ENCODE results near the gene UMPS. TPM values are rescaled to one million over a fixed set of nuclear protein-coding genes. Genes with fewer than 3 reads are reported as not detected.

UMPS gene
- total and polyA plus RNA-seq, 2 donors (not counting 1 experiment from before 2014, with no cell fraction given) = 6.6 to 21.4 TPM

- Histone ChIP-seq H3K4me2 (replicated peaks; ENCODE audit: low read depth, low read length, poor library complexity, severe bottlenecking) (no peak overlapping the region), H3K79me2 (ENCODE audit: control insufficient read depth, insufficient read depth, low read length) (no peaks in the 10 kb centered on the region), H3K9ac (ENCODE audit: low read length) (no peak overlapping the region), H3K27ac (ENCODE audit: low read length in 2 of 2) (no peak overlapping the region), H3K4me3 (ENCODE audit: control extremely low read depth in 1 of 5, extremely low read depth in 1 of 5, insufficient read depth in 1 of 5, low read depth in 2 of 5, low read length in 4 of 5) (no peak overlapping the region), H4K20me1 (ENCODE audit: control insufficient read depth, insufficient read depth, low read length, poor library complexity, severe bottlenecking) (no peaks in the 10 kb centered on the region), H2AFZ (ENCODE audit: insufficient read depth, low read depth, low read length, poor library complexity, severe bottlenecking) (no peak overlapping the region), H3K27me3 (replicated peaks in 1 of 4; ENCODE audit: control extremely low read depth in 1 of 4, control insufficient read depth in 3 of 4, insufficient read depth in 4 of 4, low read length in 3 of 4) (peaks cover 0 to 9% (median 2%) of the 10 kb centered on the region in 4 experiments), H3K36me3 (replicated peaks in 1 of 2; ENCODE audit: control extremely low read depth in 1 of 2, control insufficient read depth in 1 of 2, extremely low read depth in 1 of 2, insufficient read depth in 2 of 2, low read length in 1 of 2) (no peaks in the 10 kb centered on the region), H3K4me1 (ENCODE audit: control insufficient read depth in 2 of 2, insufficient read depth in 2 of 2, low read length in 2 of 2) (no peaks in the 10 kb centered on the region), H3K9me3 (ENCODE audit: control extremely low read depth in 1 of 3, control insufficient read depth in 2 of 3, insufficient read depth in 1 of 3, low read length in 2 of 3) (no peaks in the 10 kb centered on the region)
- Mint-ChIP-seq H3K9me3 (ENCODE audit: insufficient read depth) (no peaks in the 10 kb centered on the region), H3K27me3 (peaks cover 32% of the 10 kb centered on the region), H3K4me1 (no peaks in the 10 kb centered on the region), H3K27ac (no peak overlapping the region), H3K4me3 (no peak overlapping the region)
- WGBS (ENCODE audit: insufficient coverage) = 92% methylated on average over 10 of the region's 12 CpGs
- intact Hi-C loops (cut with micrococcal nuclease) = no loop called here
- ATAC-seq (ENCODE audit: low read depth) (no peak), DNase-seq (no peak)
- TF ChIP-seq EZH2 (IDR thresholded peaks at IDR 0.05; ENCODE audit: borderline replicate concordance, insufficient read depth, low read depth, low read length, poor library complexity, severe bottlenecking) (no peak), CTCF (IDR thresholded peaks at IDR 0.05) (no peak)
- POLR2A ChIA-PET = no interaction called here
- CTCF ChIA-PET = interaction anchor here (1.2 to 1.8 kb wide), 2 partner anchors 8 to 10 kb away, joined by 3 to 11 read pairs; no protein-coding TSS in a partner anchor
These were observed 32.1 kb upstream of the UMPS start for GRCh38 chr3:124698030-124698770.

- Histone ChIP-seq H3K4me1 (ENCODE audit: control insufficient read depth in 2 of 2, insufficient read depth in 2 of 2, low read length in 2 of 2) (no peaks in the 10 kb centered on the region), H3K9me3 (ENCODE audit: control extremely low read depth in 1 of 3, control insufficient read depth in 2 of 3, insufficient read depth in 1 of 3, low read length in 2 of 3) (no peaks in the 10 kb centered on the region), H3K27me3 (replicated peaks in 1 of 4; ENCODE audit: control extremely low read depth in 1 of 4, control insufficient read depth in 3 of 4, insufficient read depth in 4 of 4, low read length in 3 of 4) (peaks cover 0 to 9% (median 2%) of the 10 kb centered on the region in 4 experiments), H3K9ac (ENCODE audit: low read length) (no peak overlapping the region), H2AFZ (ENCODE audit: insufficient read depth, low read depth, low read length, poor library complexity, severe bottlenecking) (no peak overlapping the region), H3K79me2 (ENCODE audit: control insufficient read depth, insufficient read depth, low read length) (no peaks in the 10 kb centered on the region), H3K4me3 (ENCODE audit: control extremely low read depth in 1 of 5, extremely low read depth in 1 of 5, insufficient read depth in 1 of 5, low read depth in 2 of 5, low read length in 4 of 5) (no peak overlapping the region), H3K4me2 (replicated peaks; ENCODE audit: low read depth, low read length, poor library complexity, severe bottlenecking) (no peak overlapping the region), H3K36me3 (replicated peaks in 1 of 2; ENCODE audit: control extremely low read depth in 1 of 2, control insufficient read depth in 1 of 2, extremely low read depth in 1 of 2, insufficient read depth in 2 of 2, low read length in 1 of 2) (no peaks in the 10 kb centered on the region), H3K27ac (ENCODE audit: low read length in 2 of 2) (no peak overlapping the region), H4K20me1 (ENCODE audit: control insufficient read depth, insufficient read depth, low read length, poor library complexity, severe bottlenecking) (no peaks in the 10 kb centered on the region)
- no peak for DNase-seq
- Mint-ChIP-seq H3K27me3 (peaks cover 34% of the 10 kb centered on the region), H3K4me1 (no peaks in the 10 kb centered on the region), H3K4me3 (no peak overlapping the region), H3K27ac (no peak overlapping the region), H3K9me3 (ENCODE audit: insufficient read depth) (no peaks in the 10 kb centered on the region)
- TF ChIP-seq EZH2 (IDR thresholded peaks at IDR 0.05; ENCODE audit: borderline replicate concordance, insufficient read depth, low read depth, low read length, poor library complexity, severe bottlenecking) = no peak
- no peak for ATAC-seq (ENCODE audit: low read depth)
- no CpG with 5 or more reads among the region's 1 CpG for WGBS (ENCODE audit: insufficient coverage)
- ChIA-PET POLR2A (no interaction called here), CTCF (interaction anchor here (1.2 to 1.8 kb wide), 2 partner anchors 9 to 10 kb away, joined by 3 to 11 read pairs; no protein-coding TSS in a partner anchor)
- intact Hi-C loops (cut with micrococcal nuclease) = no loop called here
These were observed 31.2 kb upstream of the UMPS start for GRCh38 chr3:124699051-124699450.
